ENCODE results near the gene TCEAL9.

- TF ChIP-seq CTCF (IDR thresholded peaks at IDR 0.05) (no peak), POLR2AphosphoS5 (IDR thresholded peaks at IDR 0.05) (no peak), POLR2A (IDR thresholded peaks at IDR 0.05) (no peak)
Measured at GRCh38 chrX:103362474-103362873, 6.2 kb downstream of the TCEAL9 start.

Measured in breast epithelium (tissue), 3 donors.